Mesenchymal stem cell (in vitro differentiated cells and primary cell): Measurements from ENCODE around the gene SAA4. TPM values are rescaled to one million over a fixed set of nuclear protein-coding genes. Genes with fewer than 3 reads are reported as not detected.

ENCODE experiments used
- DNase-seq: peaks from one replicate; pipeline ENCODE4 v3.0.0-alpha.2; 2013
- H2AFZ ChIP-seq: one replicate; pipeline ENCODE4 v1.6.1; 2013; ENCODE audit warnings: low read depth, mild to moderate bottlenecking, control low read depth, inconsistent platforms, low read length, moderate library complexity
- H2AK5ac ChIP-seq: 2 replicates; pipeline ENCODE4 v1.6.1; 2013; ENCODE audit warnings: low read length, moderate library complexity, mild to moderate bottlenecking, inconsistent platforms; ENCODE audit not compliant: severe bottlenecking
- H2BK120ac ChIP-seq: one replicate; pipeline ENCODE4 v1.6.1; 2013; ENCODE audit warnings: low read depth, mild to moderate bottlenecking, inconsistent platforms, low read length, moderate library complexity
- H2BK12ac ChIP-seq, 2 experiments: one replicate each; pipeline ENCODE4 v1.6.1; 2013; ENCODE audit warnings: inconsistent platforms in 2 of 2, low read length in 2 of 2, mild to moderate bottlenecking in 2 of 2, moderate library complexity in 2 of 2, control low read depth in 1 of 2
- H2BK15ac ChIP-seq: one replicate; pipeline ENCODE4 v1.6.1; 2013; ENCODE audit warnings: mild to moderate bottlenecking, low read depth, inconsistent platforms; ENCODE audit not compliant: poor library complexity, severe bottlenecking
- H2BK5ac ChIP-seq: 2 replicates; pipeline ENCODE4 v1.6.1; 2013; ENCODE audit warnings: low read depth, mild to moderate bottlenecking, low read length, control low read depth, inconsistent platforms; ENCODE audit not compliant: poor library complexity, severe bottlenecking
- H3K14ac ChIP-seq, 2 experiments: one replicate each; pipeline ENCODE4 v1.6.1; 2013; ENCODE audit warnings: inconsistent platforms in 2 of 2, low read length in 2 of 2, control low read depth in 1 of 2, mild to moderate bottlenecking in 1 of 2, moderate library complexity in 1 of 2
- H3K18ac ChIP-seq, 2 experiments: one replicate each; pipeline ENCODE4 v1.6.1; 2013; ENCODE audit warnings: inconsistent platforms in 2 of 2, low read length in 2 of 2, control low read depth in 1 of 2, low read depth in 1 of 2, mild to moderate bottlenecking in 1 of 2
- H3K23ac ChIP-seq, 2 experiments: one replicate each; pipeline ENCODE4 v1.6.1; 2013; ENCODE audit warnings: inconsistent platforms in 2 of 2, low read length in 2 of 2, mild to moderate bottlenecking in 2 of 2, moderate library complexity in 2 of 2, control low read depth in 1 of 2
- H3K27ac ChIP-seq: 2 replicates; pipeline ENCODE4 v1.5.1; 2013; ENCODE audit warnings: mild to moderate bottlenecking, moderate library complexity, low read length, control low read depth, inconsistent platforms; ENCODE audit not compliant: poor library complexity, severe bottlenecking
- H3K27me3 ChIP-seq, 2 experiments: 2 replicates each; pipeline versions ENCODE4 v1.6.1 to v1.7.0; 2013; ENCODE audit warnings: low read length in 2 of 2, mild to moderate bottlenecking in 2 of 2, moderate library complexity in 2 of 2, control low read depth in 1 of 2, inconsistent platforms in 1 of 2; ENCODE audit not compliant: control insufficient read depth in 1 of 2, insufficient read depth in 1 of 2
- H3K36me3 ChIP-seq, 2 experiments: 2 replicates each; pipeline versions ENCODE4 v1.6.1 to v1.7.0; 2013; ENCODE audit warnings: low read length in 2 of 2, control low read depth in 1 of 2, inconsistent platforms in 1 of 2, low read depth in 1 of 2, mild to moderate bottlenecking in 1 of 2; ENCODE audit not compliant: insufficient read depth in 2 of 2, control insufficient read depth in 1 of 2
- H3K4ac ChIP-seq, 2 experiments: one replicate each; pipeline ENCODE4 v1.6.1; 2013; ENCODE audit warnings: inconsistent platforms in 2 of 2, low read length in 2 of 2, mild to moderate bottlenecking in 2 of 2, moderate library complexity in 2 of 2, control low read depth in 1 of 2, low read depth in 1 of 2
- H3K4me1 ChIP-seq: 2 replicates; pipeline ENCODE4 v1.6.1; 2013; ENCODE audit warnings: low read depth, low read length, control low read depth; ENCODE audit not compliant: control insufficient read depth, insufficient read depth
- H3K4me2 ChIP-seq: 2 replicates; pipeline ENCODE4 v1.6.1; 2013; ENCODE audit warnings: low read length, mild to moderate bottlenecking, inconsistent platforms; ENCODE audit not compliant: poor library complexity, severe bottlenecking
- H3K4me3 ChIP-seq, 2 experiments: 2 replicates each; pipeline versions ENCODE4 v1.5.1 to v1.7.0; 2013; ENCODE audit warnings: low read length in 2 of 2, mild to moderate bottlenecking in 2 of 2, control low read depth in 1 of 2, low read depth in 1 of 2; ENCODE audit not compliant: insufficient read depth in 1 of 2
- H3K79me1 ChIP-seq: replicated peaks from 2 replicates; pipeline ENCODE4 v1.6.1; 2013; ENCODE audit warnings: mild to moderate bottlenecking, control low read depth, low read length, inconsistent platforms; ENCODE audit not compliant: poor library complexity, severe bottlenecking
- H3K9ac ChIP-seq: 2 replicates; pipeline ENCODE4 v1.7.0; 2013; ENCODE audit warnings: mild to moderate bottlenecking, low read length, moderate library complexity
- H3K9me3 ChIP-seq: 2 replicates; pipeline ENCODE4 v1.7.0; 2013; ENCODE audit warnings: mild to moderate bottlenecking, low read length; ENCODE audit not compliant: control insufficient read depth
- H4K8ac ChIP-seq: one replicate; pipeline ENCODE4 v1.6.1; 2013; ENCODE audit warnings: inconsistent platforms, mild to moderate bottlenecking, low read length, moderate library complexity
- H4K91ac ChIP-seq: one replicate; pipeline ENCODE4 v1.6.1; 2013; ENCODE audit warnings: mild to moderate bottlenecking, low read length, inconsistent platforms
- WGBS: methylation state at CpG from one replicate; pipeline ENCODE4 v1.1.7; 2013; ENCODE audit warnings: mixed read lengths; 5-methylcytosine and 5-hydroxymethylcytosine counted together
- polyA plus RNA-seq, 2 experiments: library from polyadenylated mRNA; stranded (reverse); fragments of 200-250 nt; gene quantifications; one replicate each; pipeline ENCODE4 v1.2.3, GENCODE V29; 2013

The SAA4 gene, protein sequence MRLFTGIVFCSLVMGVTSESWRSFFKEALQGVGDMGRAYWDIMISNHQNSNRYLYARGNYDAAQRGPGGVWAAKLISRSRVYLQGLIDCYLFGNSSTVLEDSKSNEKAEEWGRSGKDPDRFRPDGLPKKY
- not detected for polyA plus RNA-seq (2013, experiment 1 of 2)
- polyA plus RNA-seq (2013, experiment 2 of 2): not detected

DNA sequence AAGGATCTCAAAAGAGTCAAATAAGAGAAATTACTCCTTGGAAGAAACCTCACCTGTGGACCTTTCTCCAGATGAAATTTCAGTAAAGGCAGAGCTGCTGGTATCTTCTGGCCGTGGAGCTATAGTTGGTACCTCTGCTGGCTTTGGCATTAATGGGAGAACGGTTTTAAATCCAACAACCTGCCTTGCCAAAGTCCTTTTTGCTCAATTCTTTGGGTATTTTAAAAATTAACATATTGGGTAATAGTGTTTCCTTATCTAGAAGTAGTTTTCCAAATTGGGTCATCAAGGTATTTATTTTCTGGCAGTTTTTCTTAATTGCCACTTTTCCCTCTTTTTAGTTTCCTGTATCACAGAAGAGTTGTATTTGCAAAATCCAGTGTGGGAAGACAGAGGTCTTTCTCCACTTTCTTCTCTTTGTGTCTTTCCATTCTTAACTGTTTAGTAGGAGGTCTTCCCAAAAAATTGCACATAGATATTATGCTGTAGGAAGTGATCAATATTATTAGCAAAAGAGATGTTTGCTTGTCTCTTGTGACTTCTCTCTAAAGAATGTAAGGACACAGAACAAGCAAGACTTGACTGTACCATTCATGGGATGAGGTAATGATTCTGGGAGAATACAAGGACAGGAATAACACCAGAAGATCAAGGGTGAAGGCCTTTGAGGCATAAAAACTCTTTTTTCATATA, at the start of gene SAA4:
TSS of gene SAA4 (minus strand) at position 139 of the 693 bp plus-strand sequence. CDS start 876 bp downstream, outside the sequence.
- no peaks in the 10 kb centered on the region for H3K79me1 ChIP-seq
- H3K23ac ChIP-seq: no peak within 1 kb of the TSS
- H2AFZ ChIP-seq: no peak within 1 kb of the TSS
- H2AK5ac ChIP-seq: no peak within 1 kb of the TSS
- H2BK120ac ChIP-seq: no peak within 1 kb of the TSS
- no peak within 1 kb of the TSS for H3K4ac ChIP-seq
- H2BK12ac ChIP-seq: no peak within 1 kb of the TSS
- no peaks in the 10 kb centered on the region for H3K4me1 ChIP-seq
- no peak within 1 kb of the TSS for H3K9ac ChIP-seq
- H4K91ac ChIP-seq: no peak within 1 kb of the TSS
- H2BK15ac ChIP-seq: no peak within 1 kb of the TSS
- H2BK5ac ChIP-seq: no peak within 1 kb of the TSS
- H3K14ac ChIP-seq: no peak within 1 kb of the TSS
- H3K18ac ChIP-seq: no peak within 1 kb of the TSS
- H4K8ac ChIP-seq: no peak within 1 kb of the TSS
- H3K9me3 ChIP-seq: no peaks in the 10 kb centered on the region
- no peak within 1 kb of the TSS for H3K27ac ChIP-seq
- H3K4me2 ChIP-seq: no peak within 1 kb of the TSS
- H3K27me3 ChIP-seq: peaks cover 21 to 32% of the 10 kb centered on the region in 2 experiments
- no peak within 1 kb of the TSS for H3K4me3 ChIP-seq
- DNase-seq: no peak
- H3K36me3 ChIP-seq: no peaks in the 10 kb centered on the region
- 64% methylated on average over 1 of the region's 2 CpGs for WGBS

DNA sequence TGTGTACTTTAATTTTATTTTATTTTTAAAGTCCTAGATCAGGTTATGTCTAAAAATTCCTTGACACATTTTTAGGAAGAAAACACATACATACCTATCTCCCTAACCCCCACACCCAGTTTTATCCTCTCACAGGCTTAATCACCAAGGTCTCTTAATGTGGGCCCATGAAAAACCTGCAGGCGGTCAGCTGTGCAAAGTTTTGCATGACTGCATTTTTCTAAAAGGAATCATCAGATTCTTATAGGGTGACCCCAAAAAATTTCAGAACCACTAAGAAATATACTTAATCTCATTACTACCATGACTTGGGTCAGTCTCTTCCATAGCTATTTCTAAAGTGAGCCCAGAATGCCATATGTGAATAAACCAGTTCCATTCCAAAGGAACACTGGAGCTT, 49.2 kb upstream of the SAA4 start:
- Histone ChIP-seq H3K36me3 (peaks cover 20 to 89% of the 10 kb centered on the region in 2 experiments), H3K27ac (no peak overlapping the region), H3K23ac (no peak overlapping the region), H3K18ac (no peak overlapping the region), H3K27me3 (no peaks in the 10 kb centered on the region), H2BK120ac (no peak overlapping the region), H2AK5ac (no peak overlapping the region), H3K4me1 (no peaks in the 10 kb centered on the region), H4K91ac (no peak overlapping the region), H4K8ac (no peak overlapping the region), H3K4me3 (no peak overlapping the region), H3K9me3 (no peaks in the 10 kb centered on the region), H3K9ac (no peak overlapping the region), H2AFZ (no peak overlapping the region), H2BK15ac (no peak overlapping the region), H2BK12ac (no peak overlapping the region), H2BK5ac (no peak overlapping the region), H3K4ac (no peak overlapping the region), H3K79me1 (peaks cover 1% of the 10 kb centered on the region), H3K4me2 (no peak overlapping the region), H3K14ac (no peak overlapping the region)
- 98% methylated on average over 1 of the region's 1 CpG for WGBS
- DNase-seq: no peak

DNA sequence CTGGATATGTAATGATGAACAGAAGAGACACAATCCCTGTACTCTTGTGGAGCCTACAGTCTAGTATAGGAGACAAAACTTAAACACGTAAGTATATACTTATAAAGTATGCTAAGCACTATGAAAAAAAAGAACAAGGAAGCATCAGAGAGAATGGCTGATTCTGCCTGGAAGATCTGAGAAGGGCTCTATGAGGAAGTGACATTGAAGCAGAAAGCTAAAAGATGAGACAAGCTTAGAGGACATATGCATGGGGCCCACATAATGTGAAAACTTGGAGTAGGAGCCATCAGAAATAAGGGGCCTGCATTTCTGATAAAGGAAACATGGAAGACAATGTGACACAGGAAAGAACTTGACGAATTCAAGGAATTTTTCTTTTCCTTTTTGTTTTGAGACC, 46.0 kb upstream of the SAA4 start:
- peaks cover 1% of the 10 kb centered on the region for H3K79me1 ChIP-seq
- no peak overlapping the region for H2BK120ac ChIP-seq
- H2BK12ac ChIP-seq: no peak overlapping the region
- no peak overlapping the region for H2AFZ ChIP-seq
- no peak overlapping the region for H3K27ac ChIP-seq
- no peak overlapping the region for H2BK5ac ChIP-seq
- H4K8ac ChIP-seq: no peak overlapping the region
- H3K27me3 ChIP-seq: no peaks in the 10 kb centered on the region
- H3K9ac ChIP-seq: no peak overlapping the region
- H2AK5ac ChIP-seq: no peak overlapping the region
- H3K9me3 ChIP-seq: no peaks in the 10 kb centered on the region
- no peak overlapping the region for H4K91ac ChIP-seq
- no peak overlapping the region for H3K4me2 ChIP-seq
- H3K23ac ChIP-seq: no peak overlapping the region
- no peak overlapping the region for H3K4ac ChIP-seq
- H3K36me3 ChIP-seq: peaks cover 18 to 89% of the 10 kb centered on the region in 2 experiments
- no peak overlapping the region for H2BK15ac ChIP-seq
- 69% methylated on average over 1 of the region's 2 CpGs for WGBS
- H3K4me3 ChIP-seq: no peak overlapping the region
- H3K4me1 ChIP-seq: no peaks in the 10 kb centered on the region
- no peak overlapping the region for H3K18ac ChIP-seq
- no peak for DNase-seq
- H3K14ac ChIP-seq: no peak overlapping the region

DNA sequence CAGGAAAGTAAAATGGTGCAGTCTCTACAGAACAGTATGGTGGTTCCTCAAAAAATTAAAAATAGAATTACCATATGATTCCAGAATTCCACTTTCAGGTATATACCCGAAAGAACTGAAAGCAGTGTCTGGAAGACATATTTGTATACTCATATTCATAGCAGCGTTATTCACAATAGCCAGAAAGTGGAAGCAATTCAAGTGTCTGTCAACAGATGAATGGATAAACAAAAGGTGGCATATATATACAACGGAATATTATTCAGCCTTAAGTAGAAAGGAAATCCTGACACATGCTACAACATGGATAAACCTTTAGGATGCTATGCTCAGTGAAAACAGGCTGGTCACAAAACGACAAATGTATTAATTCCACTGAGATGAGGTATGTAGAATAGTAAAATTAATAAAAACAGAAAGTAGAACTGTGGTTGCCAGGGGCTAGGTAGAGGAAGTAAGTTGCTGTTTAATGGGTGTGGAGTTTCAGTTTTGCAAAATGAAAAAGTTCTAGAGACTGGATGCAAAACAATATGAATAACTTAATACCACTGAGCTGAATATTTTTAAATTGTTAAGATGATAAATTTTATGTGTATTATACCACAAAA, 43.9 kb upstream of the SAA4 start:
- Histone ChIP-seq H3K9ac (no peak overlapping the region), H2BK15ac (no peak overlapping the region), H3K79me1 (no peaks in the 10 kb centered on the region), H3K18ac (no peak overlapping the region), H3K4ac (no peak overlapping the region), H4K91ac (no peak overlapping the region), H3K9me3 (no peaks in the 10 kb centered on the region), H3K4me2 (no peak overlapping the region), H2BK12ac (no peak overlapping the region), H2AK5ac (no peak overlapping the region), H2BK5ac (no peak overlapping the region), H3K23ac (no peak overlapping the region), H3K27me3 (no peaks in the 10 kb centered on the region), H4K8ac (no peak overlapping the region), H3K36me3 (peaks cover 13 to 68% of the 10 kb centered on the region in 2 experiments), H3K4me3 (no peak overlapping the region), H3K27ac (no peak overlapping the region), H3K14ac (no peak overlapping the region), H3K4me1 (no peaks in the 10 kb centered on the region), H2BK120ac (no peak overlapping the region), H2AFZ (no peak overlapping the region)
- 89% methylated on average over 2 of the region's 4 CpGs for WGBS
- no peak for DNase-seq
